ENCODE data around the gene CCDC187. TPM values are rescaled to one million over a fixed set of nuclear protein-coding genes. Genes with fewer than 3 reads are reported as not detected.
A peak's percentile ranks its signal among the peaks of the same experiment; 100 is the strongest.

CCDC187 gene
- total RNA-seq, 8 experiments from 2014 or later, result 0.07 to 1.2 (median 0.19) TPM

DNA sequence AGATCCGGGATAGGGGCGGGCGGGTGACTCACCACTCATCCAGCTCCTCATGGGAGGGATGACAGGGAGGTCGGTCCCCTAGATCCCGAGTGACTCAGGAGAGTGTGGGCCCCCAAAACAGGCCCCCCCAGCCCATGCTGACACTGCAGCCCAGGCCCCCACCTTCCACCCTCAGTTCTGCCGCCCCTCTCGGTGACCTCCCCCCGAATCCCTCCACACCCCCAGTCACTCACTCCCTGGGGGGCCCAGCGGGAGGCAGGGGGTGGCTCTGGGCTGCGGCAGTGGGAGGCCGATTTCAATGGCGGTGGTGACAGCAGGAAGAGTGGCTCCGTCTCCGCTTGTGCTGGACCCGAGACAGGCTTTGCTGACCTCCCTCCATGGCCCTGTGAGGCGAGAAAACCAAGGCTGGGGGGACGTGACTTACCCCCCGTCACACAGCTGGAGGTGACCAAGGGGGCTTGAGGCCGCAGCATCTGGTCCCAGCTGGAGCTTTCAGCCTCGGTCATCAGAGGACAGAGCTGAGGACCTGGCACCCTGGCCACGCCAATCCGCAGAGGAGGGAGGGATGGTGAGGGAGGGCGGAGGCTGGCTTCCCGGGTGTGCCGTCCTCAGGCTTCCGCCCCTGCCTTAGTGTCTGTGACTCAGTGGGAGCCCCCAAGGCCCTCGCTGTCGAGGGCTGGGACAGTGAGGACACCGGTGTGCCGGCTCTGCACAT, 32.4 kb upstream of the CCDC187 start:
- ATAC-seq (replicated peaks in 6 of 8), result peak in 4 of 8 experiments; percentile 23 to 73 (median 42)
- Histone ChIP-seq H3K27ac (no peak overlapping the region), H3K4me1 (replicated peaks in 1 of 2) (no peaks in the 10 kb centered on the region), H3K4me3 (no peak overlapping the region)
- 80 to 93% (median 83%) methylated on average over 1 to 8 of the region's 30 CpGs; no CpG with 5 or more reads in 7 of the 10 experiments for WGBS, 10 experiments
- in situ Hi-C loops (cut with MboI; ENCODE audit: low pct_unique_long_range_greater_than_20kb in 2 of 9, low sequenced_read_pairs in 9 of 9, unreplicated experiment in 9 of 9), result no loop called here

DNA sequence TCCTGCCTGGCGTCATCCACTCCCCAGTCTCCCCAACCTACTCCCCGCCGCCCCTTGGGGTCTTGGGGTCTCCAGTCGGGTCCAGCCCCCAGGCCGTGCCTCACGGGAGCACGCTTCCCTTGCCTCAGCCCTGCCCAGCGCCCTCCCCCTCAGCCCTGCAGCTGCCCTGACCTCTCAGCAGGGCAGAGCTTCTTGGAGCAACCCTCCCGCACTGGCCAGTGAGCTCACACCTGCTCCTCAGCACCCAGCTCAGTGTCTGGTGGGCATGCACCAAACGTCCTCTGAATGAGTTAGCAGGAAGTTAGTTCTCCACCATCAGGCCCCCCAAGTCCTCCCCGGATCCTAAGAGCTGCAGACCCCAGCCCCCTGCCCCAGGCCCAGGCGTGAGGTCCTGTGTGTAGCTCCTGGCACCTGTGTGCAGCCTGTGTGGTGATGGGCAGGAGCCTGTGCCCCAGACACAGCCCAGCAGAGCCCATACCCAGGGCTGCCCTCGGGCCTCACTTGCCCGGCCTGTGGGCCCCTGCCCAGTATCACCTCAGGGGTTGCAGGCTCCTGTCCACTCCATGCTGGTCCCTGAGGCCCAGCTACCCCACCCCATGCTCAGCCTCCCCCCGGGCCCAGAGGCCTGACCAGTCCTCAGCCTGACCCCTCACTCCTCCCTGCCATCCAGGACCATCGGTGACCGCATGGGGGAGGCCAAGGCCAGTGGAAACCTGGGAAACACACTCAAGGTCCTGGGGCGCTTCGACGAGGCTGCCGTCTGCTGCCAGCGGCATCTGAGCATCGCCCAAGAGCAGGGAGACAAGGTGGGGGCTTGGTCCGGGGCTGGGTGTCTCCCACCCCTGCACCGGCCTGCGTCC, 31.6 kb upstream of the CCDC187 start:
- ATAC-seq (replicated peaks in 6 of 8), result peak in 1 of 8 experiments; percentile 2
- peaks cover 0 to under 1% of the 10 kb centered on the region in 2 donors for H3K4me1 ChIP-seq (replicated peaks in 1 of 2)
- no peak overlapping the region for H3K4me3 ChIP-seq
- WGBS, 10 experiments, result 100% methylated on average over 2 of the region's 26 CpGs; no CpG with 5 or more reads in 9 of the 10 experiments
- in situ Hi-C loops (cut with MboI; ENCODE audit: low pct_unique_long_range_greater_than_20kb in 2 of 9, low sequenced_read_pairs in 9 of 9, unreplicated experiment in 9 of 9), result no loop called here
- H3K27ac ChIP-seq, result no peak overlapping the region

DNA sequence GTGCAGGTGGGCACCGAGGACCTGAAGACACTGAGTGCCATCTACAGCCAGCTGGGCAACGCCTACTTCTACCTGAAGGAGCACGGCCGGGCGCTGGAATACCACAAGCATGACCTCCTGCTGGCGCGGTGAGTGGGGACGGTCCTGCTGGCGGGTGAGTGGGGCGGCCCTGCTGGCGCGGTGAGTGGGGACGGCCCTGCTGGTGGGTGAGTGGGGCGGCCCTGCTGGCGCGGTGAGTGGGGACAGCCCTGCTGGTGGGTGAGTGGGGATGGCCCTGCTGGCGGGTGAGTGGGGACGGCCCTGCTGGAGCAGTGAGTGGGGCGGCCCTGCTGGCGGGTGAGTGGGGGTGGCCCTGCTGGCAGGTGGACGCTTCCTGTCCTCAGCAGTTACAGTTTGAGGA, 30.6 kb upstream of the CCDC187 start:
- Histone ChIP-seq H3K27ac (no peak overlapping the region), H3K4me1 (replicated peaks in 1 of 2) (peaks cover 5 to 8% of the 10 kb centered on the region in 2 donors), H3K4me3 (no peak overlapping the region)
- no peak for ATAC-seq (replicated peaks in 6 of 8)
- WGBS, 10 experiments, result no CpG with 5 or more reads among the region's 21 CpGs
- in situ Hi-C loops (cut with MboI; ENCODE audit: low pct_unique_long_range_greater_than_20kb in 2 of 9, low sequenced_read_pairs in 9 of 9, unreplicated experiment in 9 of 9), result no loop called here

DNA sequence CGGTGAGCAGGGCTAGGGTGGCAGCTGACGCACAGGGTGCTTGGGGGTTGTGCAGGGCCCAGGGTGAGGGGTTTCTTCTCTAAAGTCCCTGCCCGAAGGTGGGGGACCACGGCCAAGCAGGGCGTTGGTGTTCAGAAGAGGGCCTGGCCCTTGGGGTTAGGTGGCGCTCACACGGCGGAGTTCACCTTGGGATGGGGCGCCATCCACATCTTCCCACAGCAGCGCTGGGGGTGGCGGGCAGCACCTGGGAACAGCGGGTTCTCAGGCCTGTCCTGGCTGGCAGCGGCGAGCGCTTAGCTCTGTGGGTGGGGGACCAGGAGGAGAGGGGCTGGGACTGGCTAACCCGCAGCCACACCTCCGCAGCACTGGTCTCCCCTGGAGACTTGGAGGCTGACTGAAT, 29.6 kb upstream of the CCDC187 start:
- in situ Hi-C loops (cut with MboI; ENCODE audit: low pct_unique_long_range_greater_than_20kb in 2 of 9, low sequenced_read_pairs in 9 of 9, unreplicated experiment in 9 of 9), result no loop called here
- no peak for ATAC-seq (replicated peaks in 6 of 8)
- WGBS, 10 experiments, result 60% methylated on average over 1 of the region's 17 CpGs; no CpG with 5 or more reads in 9 of the 10 experiments
- Histone ChIP-seq H3K4me1 (replicated peaks in 1 of 2) (peaks cover 13 to 18% of the 10 kb centered on the region in 2 donors), H3K27ac (no peak overlapping the region), H3K4me3 (no peak overlapping the region)

DNA sequence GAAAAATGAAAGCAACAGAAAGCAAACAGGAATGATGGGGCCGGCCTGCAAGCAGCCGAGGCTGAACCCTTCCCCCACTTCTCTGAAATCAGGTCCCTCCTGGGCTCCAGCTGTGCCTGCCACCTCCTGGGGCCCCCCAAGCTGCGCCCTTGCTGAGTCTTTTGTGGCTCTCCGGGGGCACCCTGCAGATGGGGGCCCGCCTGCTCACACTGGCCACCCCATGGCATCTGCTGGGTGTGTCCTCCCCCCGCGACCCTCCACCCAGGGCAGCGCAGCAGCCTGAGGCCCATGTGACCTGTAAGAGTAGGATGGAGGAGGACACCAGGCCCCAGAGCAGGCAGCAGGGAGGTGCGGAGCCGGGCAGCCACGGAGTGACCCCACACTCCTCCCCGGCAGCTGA, 29.2 kb upstream of the CCDC187 start:
- Histone ChIP-seq H3K4me3 (no peak overlapping the region), H3K27ac (no peak overlapping the region), H3K4me1 (replicated peaks in 1 of 2) (peaks cover 13 to 20% of the 10 kb centered on the region in 2 donors)
- WGBS, 10 experiments, result 60 to 100% (median 100%) methylated on average over 1 to 2 of the region's 12 CpGs; no CpG with 5 or more reads in 5 of the 10 experiments
- ATAC-seq (replicated peaks in 6 of 8), result no peak
- in situ Hi-C loops (cut with MboI; ENCODE audit: low pct_unique_long_range_greater_than_20kb in 2 of 9, low sequenced_read_pairs in 9 of 9, unreplicated experiment in 9 of 9), result no loop called here

DNA sequence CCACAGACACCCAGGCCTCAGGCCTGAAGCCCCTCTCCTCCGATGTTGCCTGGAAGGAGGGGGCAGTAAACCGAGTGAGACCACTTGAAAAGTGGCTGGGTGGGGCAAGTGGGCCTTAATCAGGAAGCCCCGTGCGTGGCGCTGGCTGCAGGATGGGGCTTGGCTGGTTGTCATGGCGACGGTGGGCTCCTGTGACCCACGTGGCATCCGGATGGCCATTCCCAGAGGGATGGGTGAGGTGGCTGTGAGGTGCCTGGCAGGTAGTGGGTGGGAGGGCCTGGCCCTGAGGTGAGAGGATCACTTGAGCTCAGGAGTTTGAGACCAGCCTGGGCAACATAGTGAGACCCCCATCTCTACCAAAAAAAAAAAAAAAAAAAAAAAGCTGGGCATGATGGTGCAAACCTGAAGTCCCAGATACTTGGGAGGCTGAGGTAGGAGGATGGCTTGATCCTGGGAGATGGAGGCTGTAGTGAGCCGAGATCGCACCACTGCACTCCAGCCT, 28.6 kb upstream of the CCDC187 start:
- Histone ChIP-seq H3K4me3 (no peak overlapping the region), H3K27ac (no peak overlapping the region), H3K4me1 (replicated peaks in 1 of 2) (peaks cover 13 to 20% of the 10 kb centered on the region in 2 donors)
- in situ Hi-C loops (cut with MboI; ENCODE audit: low pct_unique_long_range_greater_than_20kb in 2 of 9, low sequenced_read_pairs in 9 of 9, unreplicated experiment in 9 of 9), result no loop called here
- ATAC-seq (replicated peaks in 6 of 8), result no peak
- WGBS, 10 experiments, result 67 to 100% (median 100%) methylated on average over 2 of the region's 11 CpGs; no CpG with 5 or more reads in 4 of the 10 experiments

DNA sequence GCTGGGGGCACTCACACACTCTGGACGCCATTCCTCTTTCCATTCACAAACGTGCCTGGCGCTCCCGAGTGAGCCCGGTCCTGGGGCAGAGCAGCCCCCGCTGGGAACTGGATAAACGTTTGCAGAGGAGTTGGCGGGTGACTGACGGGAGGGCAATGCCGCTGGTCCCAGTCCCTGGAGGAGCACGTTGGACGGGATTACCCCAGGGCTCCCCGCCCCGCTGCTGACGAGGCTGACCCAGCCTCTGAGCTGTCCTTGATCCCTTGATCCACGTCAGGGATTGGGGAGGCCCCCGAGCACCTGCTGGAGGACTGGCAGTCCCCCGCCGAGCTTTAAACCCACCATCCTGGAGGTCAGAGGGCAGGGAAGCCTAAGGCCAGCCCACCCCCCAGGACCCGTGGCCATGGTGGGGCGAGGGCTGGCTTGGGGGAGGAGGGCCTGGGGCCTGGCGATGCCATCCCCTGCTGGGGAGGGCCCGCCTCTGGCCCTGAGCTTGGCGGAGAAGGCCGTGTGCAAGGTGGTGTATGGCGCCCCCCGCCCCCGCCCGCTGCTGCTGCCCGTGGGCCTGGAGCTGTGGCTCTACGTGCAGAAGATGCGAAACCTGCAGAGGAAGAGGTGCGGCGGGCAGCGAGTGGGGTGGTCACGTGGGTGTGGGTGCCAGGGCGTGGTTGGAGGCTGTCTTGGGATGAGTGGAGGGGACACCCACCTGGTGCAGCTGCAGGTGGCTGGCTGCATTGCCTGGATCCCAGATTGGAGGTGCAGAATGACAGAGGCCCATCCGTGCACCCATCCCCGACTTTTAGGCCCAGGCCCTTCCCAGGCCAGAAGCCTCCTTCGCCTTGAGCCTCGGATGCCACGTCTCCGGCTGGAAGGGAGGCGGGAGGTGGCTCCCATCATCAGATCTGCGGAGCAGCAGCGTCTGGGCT, 27.9 kb upstream of the CCDC187 start:
- ATAC-seq (replicated peaks in 6 of 8), result no peak
- no peak overlapping the region for H3K4me3 ChIP-seq
- H3K27ac ChIP-seq, result no peak overlapping the region
- H3K4me1 ChIP-seq (replicated peaks in 1 of 2), result peaks cover 16 to 22% of the 10 kb centered on the region in 2 donors
- 82 to 100% methylated on average over 2 to 4 of the region's 46 CpGs; no CpG with 5 or more reads in 8 of the 10 experiments for WGBS, 10 experiments
- in situ Hi-C loops (cut with MboI; ENCODE audit: low pct_unique_long_range_greater_than_20kb in 2 of 9, low sequenced_read_pairs in 9 of 9, unreplicated experiment in 9 of 9), result no loop called here

DNA sequence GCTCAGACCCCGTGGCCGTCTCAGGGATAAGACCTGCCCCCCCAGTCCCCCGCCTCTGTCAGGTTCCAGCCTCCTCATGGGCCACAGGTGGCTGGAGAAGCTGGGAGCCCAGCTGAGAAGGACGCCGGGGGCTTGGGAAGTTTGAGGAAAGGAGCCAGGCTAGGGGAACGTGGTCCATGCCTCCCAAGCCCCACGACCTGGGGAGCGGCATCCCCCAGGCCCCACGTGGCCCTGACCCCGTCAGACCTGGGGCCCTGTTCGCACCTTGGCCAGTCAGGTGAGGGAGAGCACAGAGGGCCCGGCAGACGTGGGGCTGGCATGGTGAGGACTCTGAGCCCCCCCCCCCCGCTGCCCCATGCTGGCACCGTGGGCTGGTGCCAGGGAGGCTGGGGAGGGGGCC, 27.1 kb upstream of the CCDC187 start:
- no peak for ATAC-seq (replicated peaks in 6 of 8)
- no peak overlapping the region for H3K27ac ChIP-seq
- in situ Hi-C loops (cut with MboI; ENCODE audit: low pct_unique_long_range_greater_than_20kb in 2 of 9, low sequenced_read_pairs in 9 of 9, unreplicated experiment in 9 of 9), result no loop called here
- H3K4me3 ChIP-seq, result no peak overlapping the region
- WGBS, 10 experiments, result 100% methylated on average over 1 of the region's 15 CpGs; no CpG with 5 or more reads in 9 of the 10 experiments
- peaks cover 24 to 30% of the 10 kb centered on the region in 2 donors for H3K4me1 ChIP-seq (replicated peaks in 1 of 2)

DNA sequence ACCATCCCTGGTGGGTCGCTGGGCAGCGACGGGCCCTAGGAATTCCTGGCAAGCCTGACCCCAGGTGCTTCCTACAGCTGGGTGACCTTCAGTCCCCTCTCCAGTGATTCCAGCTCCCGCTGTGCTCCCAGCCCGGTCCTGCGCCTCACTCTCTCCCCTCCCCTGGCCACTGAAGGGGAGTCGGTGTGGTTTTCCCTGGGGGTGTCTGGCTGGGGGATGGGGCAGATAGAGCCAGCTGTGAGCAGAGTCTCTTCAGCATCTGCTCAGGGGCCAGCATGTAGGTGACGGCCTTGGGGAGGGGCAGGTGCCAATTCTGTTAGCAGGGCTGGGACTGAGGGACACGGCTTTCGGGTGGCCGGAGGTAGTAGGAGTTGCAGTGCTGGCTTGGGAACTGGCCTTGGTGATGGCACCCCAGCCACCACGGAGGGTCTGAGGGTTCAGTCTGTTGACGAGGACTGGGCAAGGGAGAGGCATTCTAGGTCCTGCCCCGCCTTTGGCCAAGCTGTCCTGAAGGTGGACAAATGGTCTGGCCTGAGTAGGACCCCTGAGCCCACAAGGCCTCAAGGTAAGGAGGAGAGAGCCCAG, 26.6 kb upstream of the CCDC187 start:
- in situ Hi-C loops (cut with MboI; ENCODE audit: low pct_unique_long_range_greater_than_20kb in 2 of 9, low sequenced_read_pairs in 9 of 9, unreplicated experiment in 9 of 9), result no loop called here
- no peak overlapping the region for H3K27ac ChIP-seq
- no peak for ATAC-seq (replicated peaks in 6 of 8)
- H3K4me1 ChIP-seq (replicated peaks in 1 of 2), result peaks cover 25 to 34% of the 10 kb centered on the region in 2 donors
- H3K4me3 ChIP-seq, result no peak overlapping the region
- WGBS, 10 experiments, result 95% methylated on average over 4 of the region's 14 CpGs; no CpG with 5 or more reads in 9 of the 10 experiments

DNA sequence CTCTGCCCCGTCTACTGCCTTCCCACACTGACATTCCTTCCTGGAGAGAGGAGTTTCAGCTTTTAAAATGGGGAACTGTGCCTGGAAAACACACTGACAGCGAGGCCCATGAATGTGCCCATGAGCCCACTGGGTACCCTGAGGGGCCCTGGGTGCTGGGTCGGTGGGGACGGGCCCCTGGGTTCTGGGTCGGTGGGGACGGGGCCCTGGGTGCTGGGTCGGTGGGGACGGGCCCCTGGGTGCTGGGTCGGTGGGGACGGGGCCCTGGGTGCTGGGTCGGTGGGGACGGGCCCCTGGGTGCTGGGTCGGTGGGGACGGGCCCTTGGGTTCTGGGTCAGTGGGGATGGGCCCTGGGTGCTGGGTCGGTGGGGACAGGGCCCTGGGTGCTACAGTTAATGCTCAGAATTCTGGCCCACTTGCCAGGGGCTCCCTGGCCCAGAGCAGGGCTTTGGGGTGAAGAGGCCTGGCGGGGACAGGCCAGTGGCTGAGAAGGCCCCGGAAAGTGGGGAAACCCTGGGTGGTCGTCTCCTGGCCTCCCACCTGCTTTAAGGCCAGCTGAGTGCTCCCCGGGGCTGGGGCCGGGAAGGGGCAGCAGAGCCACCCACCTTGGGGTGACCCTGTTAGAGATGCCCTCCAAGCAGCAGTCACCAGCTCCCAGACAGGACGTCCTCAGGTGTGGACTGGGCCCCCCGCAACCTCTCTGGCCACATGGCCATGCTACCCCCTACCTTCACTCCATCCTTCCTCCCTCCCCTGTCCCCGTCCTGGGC, 25.9 kb upstream of the CCDC187 start:
- peaks cover 25 to 40% of the 10 kb centered on the region in 2 donors for H3K4me1 ChIP-seq (replicated peaks in 1 of 2)
- 100% methylated on average over 1 to 4 of the region's 23 CpGs; no CpG with 5 or more reads in 8 of the 10 experiments for WGBS, 10 experiments
- no peak for ATAC-seq (replicated peaks in 6 of 8)
- in situ Hi-C loops (cut with MboI; ENCODE audit: low pct_unique_long_range_greater_than_20kb in 2 of 9, low sequenced_read_pairs in 9 of 9, unreplicated experiment in 9 of 9), result no loop called here
- H3K4me3 ChIP-seq, result peak overlapping the region in 1 of 5 donors; percentile 58
- H3K27ac ChIP-seq, result peak overlapping the region in 1 of 2 donors; percentile 91

DNA sequence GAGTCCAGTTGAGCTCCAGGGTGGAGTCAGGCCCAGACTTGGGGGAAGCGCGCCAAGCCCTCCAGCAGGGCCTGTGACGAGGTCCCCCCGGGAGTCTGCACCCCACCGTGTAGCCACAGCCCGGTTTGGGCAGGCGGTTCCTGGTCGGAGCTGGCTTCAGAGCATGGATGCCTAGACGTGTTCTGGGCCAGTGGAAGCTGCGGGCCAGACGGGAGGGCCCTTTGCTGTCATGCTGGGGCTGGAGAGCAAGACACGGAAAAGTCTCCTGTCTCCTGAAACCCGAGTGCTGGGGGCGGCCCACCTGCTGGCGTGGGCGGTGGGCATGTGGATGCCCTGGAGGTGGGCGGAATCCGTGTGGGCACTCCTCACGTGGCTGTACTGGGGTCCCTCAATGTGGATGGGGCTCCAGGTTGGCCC, 25.3 kb upstream of the CCDC187 start:
- peak overlapping the region; percentile 58 to 86 (median 70) for H3K4me3 ChIP-seq
- in situ Hi-C loops (cut with MboI; ENCODE audit: low pct_unique_long_range_greater_than_20kb in 2 of 9, low sequenced_read_pairs in 9 of 9, unreplicated experiment in 9 of 9), result no loop called here
- 20 to 88% methylated on average over 3 to 4 of the region's 19 CpGs; no CpG with 5 or more reads in 8 of the 10 experiments for WGBS, 10 experiments
- H3K27ac ChIP-seq, result peak overlapping the region; percentile 91
- peak in 2 of 8 experiments; percentile 2 for ATAC-seq (replicated peaks in 6 of 8)
- peaks cover 25 to 46% of the 10 kb centered on the region in 2 donors for H3K4me1 ChIP-seq (replicated peaks in 1 of 2)
